KBM-7 (cell line): ENCODE measurements around the gene CHKA.
A peak's percentile ranks its signal among the peaks of the same experiment; 100 is the strongest.

ENCODE experiments used
- DNase-seq: peaks from one replicate; pipeline ENCODE4 v3.0.0-alpha.2; 2015
- in situ Hi-C: fragments of 300-500 bp; cut with MboI; formaldehyde crosslinking; loops from 2 replicates; pipeline ENCODE4 v1.14.3; 2020; ENCODE audit warnings: low sequenced_read_pairs, low pct_unique_long_range_greater_than_20kb, mixed read lengths

CHKA gene

DNA sequence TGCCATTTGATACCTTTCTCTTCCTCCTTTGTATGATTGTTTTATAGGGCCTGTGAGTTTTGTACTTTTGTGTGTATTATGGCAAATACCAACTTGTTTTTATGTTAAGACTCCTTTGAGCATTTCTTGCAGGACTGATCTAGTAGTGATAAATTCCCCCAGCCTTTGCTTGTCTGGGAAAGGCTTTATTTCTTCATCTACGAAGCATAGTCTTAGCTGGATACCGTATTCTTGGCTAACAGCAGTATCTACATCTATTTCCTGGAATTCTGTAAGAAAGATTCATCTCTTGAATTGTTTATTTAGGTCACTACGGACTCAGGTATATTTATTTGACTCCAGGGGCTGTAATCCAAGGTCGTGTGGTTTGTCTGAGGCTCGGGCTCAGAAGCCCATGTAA is 96.7 kb downstream of the CHKA start:
- no peak for DNase-seq
- in situ Hi-C loops, result no loop called here

DNA sequence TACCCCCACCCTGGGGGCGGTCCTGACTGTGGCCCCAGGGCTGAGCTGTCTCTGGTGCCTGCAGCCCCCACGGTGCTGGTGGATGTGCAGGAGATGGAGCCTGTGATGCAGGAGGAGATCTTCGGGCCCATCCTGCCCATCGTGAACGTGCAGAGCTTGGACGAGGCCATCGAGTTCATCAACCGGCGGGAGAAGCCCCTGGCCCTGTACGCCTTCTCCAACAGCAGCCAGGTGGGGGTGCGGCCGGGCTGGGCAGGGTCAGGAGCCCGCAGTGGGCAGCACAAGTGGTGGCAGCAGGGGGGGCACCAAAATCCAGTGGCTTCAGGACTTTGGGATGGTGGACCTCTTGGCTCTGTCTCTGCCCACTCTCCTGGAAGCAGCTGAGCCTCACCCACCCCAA is 98.7 kb downstream of the CHKA start:
- in situ Hi-C loops, result no loop called here

DNA sequence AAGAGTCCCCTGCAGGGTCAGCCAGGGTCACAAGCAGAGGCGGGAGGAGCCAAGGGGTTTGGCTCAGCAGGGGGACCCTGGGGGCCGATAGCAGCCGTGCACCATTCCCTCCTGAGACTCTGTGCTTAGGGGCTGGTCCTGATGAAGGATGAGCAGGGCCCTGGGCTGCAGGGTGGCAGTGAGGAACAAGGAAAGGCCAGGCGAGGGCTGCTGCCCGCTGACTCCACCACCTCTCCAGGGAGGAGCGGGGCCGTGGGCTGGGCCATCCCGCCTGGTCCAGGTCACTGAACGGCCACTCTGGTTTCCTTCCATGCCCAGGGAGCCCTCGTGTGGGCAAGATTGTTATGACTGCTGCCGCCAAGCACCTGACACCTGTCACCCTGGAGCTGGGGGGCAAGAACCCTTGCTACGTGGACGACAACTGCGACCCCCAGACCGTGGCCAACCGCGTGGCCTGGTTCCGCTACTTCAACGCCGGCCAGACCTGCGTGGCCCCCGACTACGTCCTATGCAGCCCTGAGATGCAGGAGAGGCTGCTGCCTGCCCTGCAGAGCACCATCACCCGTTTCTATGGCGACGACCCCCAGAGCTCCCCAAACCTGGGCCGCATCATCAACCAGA is 99.9 kb downstream of the CHKA start:
- DNase-seq, result no peak

More for the DNA sequence above, 98.7 kb downstream of the CHKA start:
- DNase-seq, result no peak

DNA sequence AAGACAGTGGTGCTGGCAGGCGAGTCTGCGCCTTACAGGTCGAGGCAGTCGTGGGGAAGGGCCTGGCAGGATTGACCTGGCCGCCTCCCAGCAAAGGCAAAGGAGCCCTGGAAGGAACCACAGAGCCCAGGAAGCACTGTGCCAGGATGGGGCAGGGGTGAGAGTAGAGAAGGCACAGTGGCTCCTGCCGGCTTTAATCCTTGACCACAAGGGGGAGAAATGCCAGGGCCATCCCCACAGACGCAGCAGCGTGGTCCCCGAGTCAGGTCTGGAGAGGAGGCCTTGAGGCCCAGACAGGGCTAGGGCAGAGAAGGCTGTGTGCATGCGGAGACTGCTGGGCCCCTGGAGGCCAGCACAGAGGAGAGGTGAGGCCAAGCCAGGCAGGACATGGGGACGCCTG is 100.6 kb downstream of the CHKA start:
- DNase-seq, result no peak
- in situ Hi-C loops, result no loop called here

More for the DNA sequence above, 99.9 kb downstream of the CHKA start:
- in situ Hi-C loops, result no loop called here

DNA sequence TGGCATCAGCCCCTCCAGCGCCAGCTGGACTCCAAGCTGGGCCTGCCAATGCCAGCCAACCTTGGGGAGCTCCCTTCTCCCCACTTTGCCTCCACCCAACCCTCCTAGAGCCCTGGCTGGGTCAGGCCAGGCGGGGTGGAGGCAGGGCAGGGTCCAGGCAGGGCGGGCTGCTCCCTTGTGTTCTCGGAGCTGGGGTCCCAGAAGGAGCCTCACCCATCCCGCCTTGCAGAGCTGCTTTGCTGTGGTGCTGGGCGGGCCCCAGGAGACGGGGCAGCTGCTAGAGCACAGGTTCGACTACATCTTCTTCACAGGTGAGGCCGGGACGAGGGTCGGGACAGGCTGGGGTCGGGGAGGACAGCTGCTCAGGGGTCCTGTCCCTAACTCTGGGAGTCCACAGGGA is 101.7 kb downstream of the CHKA start:
- DNase-seq, result no peak
- in situ Hi-C loops, result no loop called here

DNA sequence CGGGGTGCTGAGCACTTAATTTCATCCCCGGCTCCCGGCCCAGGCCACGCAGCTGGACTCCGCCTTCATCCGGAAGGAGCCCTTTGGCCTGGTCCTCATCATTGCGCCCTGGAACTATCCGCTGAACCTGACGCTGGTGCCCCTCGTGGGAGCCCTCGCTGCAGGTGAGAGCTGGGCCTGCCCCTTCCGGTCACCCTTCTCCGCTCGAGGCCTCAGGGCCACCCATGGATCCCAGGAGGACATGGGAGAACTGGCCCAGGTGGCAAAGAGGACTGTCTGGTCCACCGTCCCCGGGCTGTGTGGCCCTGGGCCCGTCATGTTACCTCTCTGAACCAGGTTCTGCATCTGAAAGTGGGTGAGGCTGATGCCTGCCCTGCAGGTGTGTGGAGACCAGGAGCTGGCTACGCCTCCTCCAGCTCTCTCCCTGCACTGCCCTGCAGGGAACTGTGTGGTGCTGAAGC is 102.4 kb downstream of the CHKA start:
- in situ Hi-C loops, result no loop called here
- DNase-seq, result no peak

DNA sequence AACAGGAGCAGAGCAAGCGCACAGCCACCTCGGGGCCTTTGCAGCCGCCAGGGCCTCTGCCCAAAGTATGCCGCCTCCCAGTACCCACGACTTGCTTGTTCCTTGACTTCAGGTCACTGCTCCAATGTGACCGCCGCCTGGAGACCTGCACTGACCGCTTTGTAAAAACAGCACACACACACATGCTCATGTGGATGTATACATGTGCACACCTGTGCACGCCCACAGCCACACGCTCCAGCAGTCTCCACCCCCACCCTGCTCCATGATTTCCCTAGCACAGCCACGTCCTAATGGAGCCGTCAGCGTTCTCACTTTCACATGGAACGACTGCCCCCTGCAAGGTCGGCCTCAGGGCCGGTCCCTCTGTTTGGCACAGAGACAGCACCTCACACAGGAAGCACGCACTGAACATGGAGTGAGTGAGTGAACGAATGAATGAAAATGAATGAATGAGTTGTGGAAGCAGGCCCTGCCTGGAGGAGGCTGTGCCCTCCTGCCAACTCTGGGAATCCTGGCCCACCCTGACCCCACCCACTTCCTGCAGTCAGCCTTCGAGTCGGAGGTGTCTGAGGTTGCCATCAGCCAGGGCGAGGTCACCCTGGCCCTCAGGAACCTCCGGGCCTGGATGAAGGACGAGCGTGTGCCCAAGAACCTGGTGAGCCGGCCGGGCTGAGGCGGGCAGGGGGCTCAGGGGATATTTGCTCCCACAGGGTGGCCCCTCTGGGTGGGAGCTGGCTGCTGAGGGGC is 103.0 kb downstream of the CHKA start:
- in situ Hi-C loops, result no loop called here

DNA sequence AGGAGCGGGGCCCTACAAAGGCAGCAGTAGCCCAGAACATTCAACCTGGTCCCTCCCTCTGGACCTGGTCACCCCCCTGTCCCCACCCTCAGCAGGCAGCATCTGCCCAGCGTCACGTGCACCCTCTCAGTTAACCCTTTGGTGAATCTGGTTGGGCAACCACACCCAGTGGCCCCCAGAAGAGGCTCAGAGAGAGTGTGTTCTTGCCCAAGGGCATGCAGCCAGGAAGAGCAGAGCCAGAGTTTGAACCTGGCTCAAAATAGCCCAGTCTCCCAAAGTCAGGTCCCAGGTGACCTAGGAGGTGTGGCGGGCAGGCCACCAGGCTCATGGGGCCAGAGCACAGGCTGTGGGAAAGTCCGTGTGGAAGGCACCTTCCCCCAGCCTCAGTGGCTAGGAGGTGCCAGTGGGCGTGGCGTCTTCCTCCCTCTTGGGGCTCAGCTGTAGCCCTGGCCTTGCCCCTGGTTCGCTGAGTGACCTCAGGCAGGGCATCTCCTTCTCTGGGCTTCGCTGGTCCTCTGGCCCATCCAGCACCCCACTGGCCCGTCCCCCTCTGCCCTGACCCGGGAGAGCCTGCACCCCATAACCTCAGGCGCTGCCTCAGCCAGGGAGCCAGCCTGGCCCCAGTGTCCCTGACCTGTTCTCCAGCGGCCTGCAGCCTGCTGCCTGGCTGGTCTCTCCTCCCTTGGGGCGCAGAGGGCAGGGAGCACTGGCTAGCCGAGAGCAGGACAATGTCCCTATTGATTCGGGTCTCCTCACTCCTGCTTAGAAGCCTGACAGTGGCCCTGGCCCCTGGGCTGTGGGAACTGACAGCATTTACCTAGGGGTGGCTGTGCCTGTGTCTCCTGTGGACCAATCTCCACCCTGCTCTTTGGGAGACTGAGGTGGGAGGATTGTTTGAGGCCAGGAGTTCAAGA is 104.0 kb downstream of the CHKA start:
- in situ Hi-C loops, result no loop called here
- DNase-seq, result no peak

More for the DNA sequence above, 103.0 kb downstream of the CHKA start:
- DNase-seq, result no peak

DNA sequence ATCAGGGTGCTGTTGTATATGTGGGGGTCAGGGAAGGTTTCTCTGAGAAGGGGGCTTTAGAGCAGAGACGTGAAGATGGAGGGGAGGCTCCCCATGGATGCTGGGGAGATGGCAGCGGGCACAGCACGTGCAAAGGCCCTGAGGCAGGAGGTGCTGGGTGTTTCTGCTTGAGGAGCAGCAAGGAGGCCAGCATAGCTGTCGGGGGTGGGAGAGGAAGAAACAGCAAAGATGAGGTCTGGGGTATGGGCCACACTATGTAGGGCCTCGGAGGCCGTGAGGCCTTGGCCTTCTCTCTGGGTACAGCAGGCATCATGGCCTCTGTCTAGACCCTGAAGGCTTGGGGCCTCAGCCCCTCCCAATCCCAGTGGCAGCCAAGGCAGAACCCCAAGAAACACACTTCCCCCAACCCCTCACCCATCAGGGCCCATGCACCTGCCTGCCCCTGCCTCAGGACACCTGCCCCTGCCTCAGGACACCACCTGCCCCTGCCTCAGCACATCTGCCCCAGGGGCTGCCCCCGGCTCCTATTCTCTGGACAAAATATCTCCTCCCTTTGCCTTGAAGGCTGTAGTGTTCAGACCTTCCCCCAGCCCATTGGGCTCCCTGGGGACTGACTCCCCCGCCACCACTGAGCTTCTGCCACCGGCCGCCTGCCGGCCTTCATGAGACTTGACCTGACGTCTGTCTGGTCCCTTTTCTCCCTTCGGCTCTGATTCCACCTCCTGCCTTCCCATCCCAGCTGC is 104.9 kb downstream of the CHKA start:
- in situ Hi-C loops, result no loop called here
- DNase-seq, result no peak

DNA sequence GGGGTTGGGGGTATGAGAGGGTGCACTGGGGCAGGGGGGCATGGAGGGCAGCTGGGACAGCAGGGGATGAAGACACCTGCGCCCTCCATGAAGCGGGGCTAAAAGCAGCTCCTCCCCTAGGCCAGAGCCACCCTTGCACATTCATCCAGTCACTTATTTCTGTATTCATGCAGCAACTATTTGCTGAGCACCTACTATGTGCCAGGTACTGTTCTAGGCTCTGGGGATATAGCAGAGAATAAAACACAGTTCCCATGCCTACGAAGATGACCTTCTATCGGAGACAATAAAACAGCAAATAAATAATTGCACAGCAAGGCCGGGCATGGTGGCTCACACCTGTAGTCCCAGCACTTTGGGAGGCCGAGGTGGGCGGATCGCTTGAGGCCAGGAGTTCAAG is 105.7 kb downstream of the CHKA start:
- in situ Hi-C loops, result no loop called here
- DNase-seq, result no peak

DNA sequence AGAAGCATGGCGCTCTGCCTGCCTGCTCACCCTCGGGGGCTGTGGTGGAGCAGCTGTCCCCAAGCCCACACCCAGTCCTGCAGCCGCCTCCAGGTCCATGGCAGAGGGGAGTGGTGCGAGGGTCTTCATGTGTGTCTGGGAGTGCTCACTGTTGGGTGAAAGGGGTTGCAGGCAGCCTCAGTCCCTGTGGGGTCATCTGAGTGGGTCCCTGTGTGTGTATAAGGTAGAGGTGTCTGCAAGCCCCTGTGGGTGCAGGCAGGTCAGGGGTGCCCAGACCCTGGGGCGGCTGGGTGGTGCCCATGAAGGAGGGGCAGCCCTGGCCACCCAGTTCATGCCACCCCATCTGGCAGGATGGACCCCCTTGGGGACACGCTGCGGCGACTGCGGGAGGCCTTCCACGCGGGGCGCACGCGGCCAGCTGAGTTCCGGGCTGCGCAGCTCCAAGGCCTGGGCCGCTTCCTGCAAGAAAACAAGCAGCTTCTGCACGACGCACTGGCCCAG is 106.2 kb downstream of the CHKA start:
- DNase-seq, result no peak
- in situ Hi-C loops, result no loop called here

DNA sequence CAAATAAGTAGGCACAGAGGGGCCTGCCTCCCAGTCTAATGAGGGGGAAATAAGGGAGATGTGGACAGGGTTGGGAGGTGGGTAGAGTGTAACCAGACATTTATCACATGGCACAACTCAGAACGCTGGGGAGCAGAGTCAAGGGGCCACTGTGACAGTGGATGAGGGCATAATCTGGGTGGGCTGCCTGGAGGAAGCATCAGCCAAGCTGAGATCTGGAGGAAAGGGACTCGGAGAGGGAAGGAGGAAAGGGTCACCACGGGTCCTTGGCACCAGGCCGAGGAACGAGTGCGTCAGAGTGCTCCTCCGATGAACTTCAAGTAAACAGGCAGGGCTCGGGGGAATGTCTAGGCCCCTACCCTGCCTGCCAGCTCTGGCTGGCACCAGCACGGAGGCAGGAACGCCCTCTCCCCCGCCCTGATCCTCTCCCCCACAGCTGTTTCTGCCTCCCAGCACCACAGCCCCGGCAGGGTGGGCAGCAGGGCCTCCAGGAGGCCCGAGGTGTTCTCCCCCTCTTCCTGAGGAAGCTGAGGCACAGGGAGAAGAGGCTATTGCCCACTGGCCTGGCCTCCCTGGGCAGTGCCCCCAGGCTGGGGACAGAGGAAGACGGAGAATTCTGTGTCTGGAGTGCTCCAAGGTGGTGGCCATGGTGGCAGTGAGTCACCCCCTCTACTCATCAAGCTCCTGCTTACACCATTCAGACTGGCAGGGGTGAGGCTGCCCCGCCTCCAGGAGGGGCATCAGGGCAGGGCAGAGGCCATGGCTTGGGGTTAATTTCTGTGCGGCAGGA is 106.8 kb downstream of the CHKA start:
- in situ Hi-C loops, result no loop called here
- DNase-seq, result no peak

DNA sequence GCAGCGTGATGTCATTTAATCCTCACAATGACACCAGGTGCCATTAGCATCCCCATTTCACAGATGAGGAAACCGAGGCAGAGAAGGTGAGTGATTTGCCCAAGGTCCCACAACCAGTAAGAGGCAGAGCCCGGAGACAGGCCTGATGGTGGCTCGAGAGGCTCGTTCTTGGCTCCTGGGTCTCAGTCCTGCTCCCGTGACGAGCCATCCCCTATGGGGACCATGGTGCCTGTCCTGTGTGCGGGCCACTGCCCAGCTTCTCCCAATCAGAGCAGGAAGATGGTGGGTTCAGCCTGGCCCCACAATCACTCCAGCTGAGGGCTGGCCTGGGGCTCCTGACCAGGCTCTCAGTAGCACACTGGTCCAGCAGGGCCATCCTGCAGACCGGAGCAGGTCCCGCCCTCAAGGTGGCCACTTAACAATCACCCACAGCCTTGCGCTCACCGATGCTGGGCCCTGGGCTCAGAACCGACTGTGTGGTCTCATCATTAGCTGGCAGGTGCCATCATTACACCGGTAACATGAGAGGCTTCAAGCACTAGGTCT is 107.5 kb downstream of the CHKA start:
- DNase-seq, result no peak
- in situ Hi-C loops, result no loop called here

DNA sequence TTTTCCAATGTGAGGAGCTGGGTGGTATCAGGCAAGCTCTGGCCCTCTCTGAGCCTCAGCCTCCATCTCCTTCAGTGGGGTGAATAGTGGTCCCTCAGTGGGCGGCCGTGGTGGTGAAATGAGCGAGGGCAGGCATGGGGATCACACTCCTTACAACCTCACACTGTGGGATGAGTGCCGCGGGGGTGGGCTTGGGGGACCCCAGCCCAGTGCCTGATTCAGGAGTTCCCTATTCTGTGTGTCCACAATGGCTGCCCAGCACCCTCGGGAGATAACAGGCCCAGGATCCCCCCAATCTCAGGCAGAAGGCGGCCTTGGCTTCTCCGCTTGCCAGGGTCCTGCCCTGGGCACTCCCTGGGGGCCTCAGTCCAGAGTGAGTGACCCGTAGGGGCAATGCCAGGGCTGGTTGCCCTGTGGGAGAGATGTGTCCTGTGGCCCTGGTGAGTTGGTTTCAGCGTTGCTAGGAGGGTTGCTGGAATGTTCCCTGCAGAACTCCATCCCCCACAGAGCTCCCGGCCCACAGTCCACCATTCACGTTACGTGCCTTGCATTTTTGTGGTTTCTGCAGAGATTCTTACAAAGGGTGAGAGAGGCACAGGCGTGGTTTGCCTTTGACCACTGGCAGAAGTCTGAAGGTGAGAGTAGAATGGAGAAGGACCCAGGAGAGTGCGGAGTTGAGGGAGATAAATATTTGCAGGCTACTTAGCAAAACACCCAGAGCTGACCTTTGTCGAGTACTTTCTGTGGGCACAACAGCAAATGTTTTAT is 108.2 kb downstream of the CHKA start:
- in situ Hi-C loops, result no loop called here
- DNase-seq, result no peak

DNA sequence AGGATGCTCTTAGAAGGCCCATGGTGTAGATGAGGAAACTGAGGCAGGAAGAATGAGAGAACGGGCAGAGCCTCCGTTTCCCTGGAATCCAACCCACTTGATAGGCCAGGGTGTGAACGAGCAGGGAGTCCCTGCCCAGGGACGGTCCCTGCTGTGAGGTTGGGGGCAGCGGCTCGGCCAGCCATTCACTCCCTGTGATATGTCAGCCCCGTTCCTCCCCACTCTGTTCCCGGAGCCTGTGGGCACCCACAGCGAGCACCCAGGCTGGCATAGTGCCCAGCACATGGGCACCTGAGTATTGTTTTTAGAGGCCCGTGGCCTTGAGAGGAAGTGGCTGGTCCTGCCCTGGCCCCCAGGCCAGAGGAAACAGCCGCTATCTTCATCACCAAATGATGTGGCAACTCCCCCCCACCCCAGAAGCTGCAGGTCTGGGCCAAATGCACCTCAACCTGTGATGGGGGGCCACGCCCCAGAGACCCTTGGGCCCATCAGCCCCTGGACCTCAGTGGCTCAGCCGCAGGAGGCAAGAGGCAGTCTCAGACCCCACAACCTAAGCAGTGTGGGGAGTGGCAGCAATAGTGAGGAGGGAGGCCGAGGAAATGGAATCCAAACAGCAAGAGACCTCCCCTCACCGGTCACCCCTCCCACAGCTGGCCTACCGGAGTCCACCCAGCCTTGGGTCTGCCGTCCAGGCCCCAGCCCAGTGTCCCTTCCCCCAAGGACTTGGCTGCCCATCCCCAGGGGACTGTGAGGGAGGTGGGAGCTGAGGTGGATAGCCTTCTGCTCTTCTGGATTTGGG is 108.9 kb downstream of the CHKA start:
- in situ Hi-C loops, result no loop called here
- no peak for DNase-seq

DNA sequence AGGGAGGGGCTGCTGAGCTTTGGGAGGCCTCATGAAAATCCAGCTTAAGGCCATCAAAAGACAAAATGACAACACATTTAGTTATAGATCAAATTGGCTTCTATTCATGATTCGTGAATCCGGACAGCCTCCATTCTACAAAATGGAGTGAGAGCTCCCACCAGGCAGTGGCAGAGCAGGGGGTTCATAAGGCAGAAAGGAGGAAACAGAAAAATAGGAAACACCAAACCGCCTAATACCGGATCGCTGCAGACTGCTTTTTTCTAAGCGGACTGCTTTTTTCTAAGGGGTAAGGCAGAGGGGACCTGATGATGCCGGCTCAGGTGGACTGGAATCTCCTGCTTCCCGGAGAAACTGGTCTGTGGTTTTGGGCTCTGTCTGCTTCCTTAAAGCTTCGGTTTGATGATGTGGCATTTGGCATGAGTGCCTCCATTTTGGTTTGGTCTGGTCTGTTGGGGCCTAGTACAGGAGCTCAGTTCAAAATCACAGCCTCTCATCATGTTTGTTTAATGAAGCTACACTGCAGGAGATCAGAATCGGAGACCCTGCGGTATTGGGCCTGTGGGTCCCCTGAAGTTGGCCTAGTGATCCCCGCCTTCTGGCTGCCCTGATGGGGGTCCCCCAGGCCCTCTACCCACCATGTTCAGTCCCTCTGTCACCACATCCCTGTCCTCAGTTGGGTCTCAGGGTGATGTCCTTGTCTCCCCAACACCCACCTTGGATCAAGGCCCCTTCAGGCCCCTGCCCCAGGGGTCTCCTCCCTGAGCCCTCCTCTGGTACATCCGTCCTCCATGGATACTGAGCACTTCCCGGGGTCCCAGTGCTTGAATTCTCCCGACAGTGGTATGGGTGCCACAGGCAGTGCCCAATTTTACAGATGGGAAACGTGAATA is 109.9 kb downstream of the CHKA start:
- DNase-seq, result peak; percentile 52
- in situ Hi-C loops, result no loop called here
